HFFc6 (cell line): ENCODE results near the gene NR1I3. TPM values are rescaled to one million over a fixed set of nuclear protein-coding genes. Genes with fewer than 3 reads are reported as not detected.
"Not testable (repeated sequence)": the region's sequence is repeated elsewhere in the genome, so short reads cannot be mapped to it uniquely, and the experiment has no call there.

Experiments used
- DNase-seq: peaks from one replicate; pipeline ENCODE4 v3.0.0-alpha.2; 2018
- H3K27ac Mint-ChIP-seq: 2 replicates; pipeline ENCODE4 v1.8.0; 2020; ENCODE audit warnings: mild to moderate bottlenecking, mixed read lengths
- H3K27me3 Mint-ChIP-seq: 2 replicates; pipeline ENCODE4 v1.8.0; 2021; ENCODE audit warnings: mild to moderate bottlenecking, moderate library complexity, mixed read lengths; ENCODE audit not compliant: insufficient read depth
- H3K36me3 Mint-ChIP-seq: 2 replicates; pipeline ENCODE4 v1.8.0; 2021; ENCODE audit warnings: low read depth, mixed read lengths
- H3K4me1 Mint-ChIP-seq: 2 replicates; pipeline ENCODE4 v1.8.0; 2020; ENCODE audit warnings: low read depth, mixed read lengths
- H3K4me3 Mint-ChIP-seq: 2 replicates; pipeline ENCODE4 v1.8.0; 2020; ENCODE audit warnings: mild to moderate bottlenecking, moderate library complexity, mixed read lengths
- H3K9me3 Mint-ChIP-seq: 2 replicates; pipeline ENCODE4 v1.8.0; 2020; ENCODE audit warnings: mild to moderate bottlenecking, mixed read lengths
- CTCF ChIP-seq: fragments of 200-600 bp; sonication (generic); IDR thresholded peaks from 2 replicates; pipeline ENCODE4 v1.5.0; 2021; ENCODE audit warnings: antibody characterized with exemption, mild to moderate bottlenecking
- total RNA-seq, 6 experiments: library from RNA; stranded (reverse); fragmentation: NEBNext Ultra II Directional; extraction: Animal tissue kit (Norgen Biotek cat#: 25700); gene quantifications; 2 replicates in 1 of 6; 3 replicates in 5 of 6; pipeline ENCODE4 v1.2.3, GENCODE V29; 2021

NR1I3 gene
- total RNA-seq, 6 experiments from 2014 or later, result not detected

DNA sequence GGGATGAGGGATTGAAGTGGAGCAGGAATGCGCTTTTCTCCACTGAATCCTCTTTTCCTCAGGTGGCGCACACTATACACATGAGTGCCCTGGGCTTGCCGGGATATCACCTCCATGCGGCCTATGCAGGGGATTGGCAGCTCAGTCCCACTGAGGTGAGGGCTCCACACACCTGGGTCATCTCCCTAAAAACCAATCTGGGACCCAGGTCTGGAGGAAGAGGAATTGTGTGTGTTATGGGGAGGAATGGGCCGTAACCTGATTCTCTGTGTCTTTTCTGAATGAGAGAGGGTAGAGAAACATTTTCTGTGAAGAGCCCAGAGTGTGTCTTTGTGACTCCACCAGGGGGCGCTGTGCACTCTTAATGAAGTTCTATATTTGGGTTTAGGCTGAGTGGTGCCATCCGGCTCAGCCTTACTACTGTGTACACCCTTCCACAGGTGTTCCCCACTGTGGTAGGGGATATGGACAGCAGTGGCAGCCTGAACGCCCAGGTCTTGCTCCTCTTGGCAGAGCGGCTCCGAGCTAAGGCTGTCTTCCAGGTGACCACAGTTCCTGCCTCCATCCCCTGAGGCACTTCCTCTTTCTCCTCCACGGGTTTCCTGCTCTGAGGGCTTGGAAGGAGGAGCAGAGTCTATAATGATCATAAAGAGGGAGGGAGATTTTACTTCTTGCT is 10.7 kb downstream of the NR1I3 start:
- Mint-ChIP-seq H3K4me1 (peaks cover 29% of the 10 kb centered on the region), H3K4me3 (peak overlapping the region; percentile 99), H3K36me3 (peaks cover 5% of the 10 kb centered on the region; the same call in 1 of the 2 replicates), H3K27ac (peak overlapping the region; percentile 92), H3K27me3 (peaks cover 1% of the 10 kb centered on the region), H3K9me3 (no peaks in the 10 kb centered on the region)
- peak; percentile 71 for DNase-seq
- TF ChIP-seq CTCF, result peak; percentile 98

- DNase-seq, result no peak
- H3K27me3 Mint-ChIP-seq, result peaks cover 3% of the 10 kb centered on the region
- peak overlapping the region; percentile 99 for H3K4me3 Mint-ChIP-seq
- peaks cover 5% of the 10 kb centered on the region; the same call in 1 of the 2 replicates for H3K36me3 Mint-ChIP-seq
- H3K27ac Mint-ChIP-seq, result peak overlapping the region; percentile 92
- no peak for TF ChIP-seq CTCF
- H3K9me3 Mint-ChIP-seq, result no peaks in the 10 kb centered on the region
- H3K4me1 Mint-ChIP-seq, result peaks cover 29% of the 10 kb centered on the region
These were observed 11.2 kb downstream of the NR1I3 start for GRCh38 chr1:161226759-161227158.

DNA sequence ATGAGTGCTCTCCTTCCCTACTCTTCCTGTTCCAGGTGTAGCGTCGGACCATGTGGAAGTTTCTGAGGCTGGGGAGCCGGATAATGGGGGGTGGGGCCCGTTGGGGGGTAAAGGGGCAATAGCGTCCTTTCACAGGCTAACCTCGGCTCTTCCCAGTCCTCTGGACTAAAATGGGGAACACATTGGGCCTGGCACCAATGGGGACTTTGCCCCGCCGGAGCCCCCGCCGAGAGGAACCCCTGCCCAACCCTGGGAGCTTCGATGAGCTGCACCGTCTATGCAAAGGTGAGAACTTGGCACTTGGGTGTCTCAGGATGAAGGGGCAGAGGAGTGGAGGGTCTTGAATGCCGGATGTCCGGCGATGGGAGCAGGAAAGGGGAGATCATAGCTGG is 11.7 kb downstream of the NR1I3 start:
- H3K27me3 Mint-ChIP-seq, result peaks cover 3% of the 10 kb centered on the region
- peaks cover 5% of the 10 kb centered on the region; the same call in 1 of the 2 replicates for H3K36me3 Mint-ChIP-seq
- peak overlapping the region; percentile 92 for H3K27ac Mint-ChIP-seq
- H3K4me3 Mint-ChIP-seq, result peak overlapping the region; percentile 99
- no peaks in the 10 kb centered on the region for H3K9me3 Mint-ChIP-seq
- peaks cover 29% of the 10 kb centered on the region for H3K4me1 Mint-ChIP-seq
- TF ChIP-seq CTCF, result no peak
- no peak for DNase-seq

GRCh38 chr1:161225534-161226319 is 12.3 kb downstream of the NR1I3 start, which contains the start of gene TOMM40L:
TOMM40L (plus strand) TSS chr1:161226060; CDS start chr1:161226490, 430 bp downstream.
- peaks cover 3% of the 10 kb centered on the region for H3K27me3 Mint-ChIP-seq
- DNase-seq, result peak; percentile 100
- peak; percentile 78 for TF ChIP-seq CTCF
- peaks cover 29% of the 10 kb centered on the region for H3K4me1 Mint-ChIP-seq
- H3K4me3 Mint-ChIP-seq, result peak within 1 kb of the TSS; percentile 99
- H3K9me3 Mint-ChIP-seq, result no peaks in the 10 kb centered on the region
- H3K36me3 Mint-ChIP-seq, result peaks cover 5% of the 10 kb centered on the region; the same call in 1 of the 2 replicates
- peak within 1 kb of the TSS; percentile 92 for H3K27ac Mint-ChIP-seq

GRCh38 chr1:161225178-161225533 is 12.8 kb downstream of the NR1I3 start:
- no peak for DNase-seq
- Mint-ChIP-seq H3K4me3 (peak overlapping the region; percentile 51), H3K4me1 (peaks cover 29% of the 10 kb centered on the region), H3K27ac (peak overlapping the region; percentile 53), H3K9me3 (no peaks in the 10 kb centered on the region), H3K27me3 (peaks cover 3% of the 10 kb centered on the region), H3K36me3 (peaks cover 2% of the 10 kb centered on the region; the same call in 1 of the 2 replicates)
- no peak for TF ChIP-seq CTCF

GRCh38 chr1:161224695-161225087 is 13.3 kb downstream of the NR1I3 start:
- H3K27ac Mint-ChIP-seq, H3K36me3 Mint-ChIP-seq, H3K9me3 Mint-ChIP-seq, H3K4me3 Mint-ChIP-seq, DNase-seq, H3K27me3 Mint-ChIP-seq: not testable (repeated sequence)
- peaks cover 29% of the 10 kb centered on the region for H3K4me1 Mint-ChIP-seq
